Neural cell (in vitro differentiated cells): ENCODE measurements around the gene CCNY. TPM values are rescaled to one million over a fixed set of nuclear protein-coding genes. Genes with fewer than 3 reads are reported as not detected.

Experiments used
- H2AFZ ChIP-seq: fragments of 200-600, 300-800 bp; sonication (generic), shearing (Covaris generic); 2 replicates; pipeline ENCODE4 v1.6.0; 2014; ENCODE audit warnings: low read depth, mild to moderate bottlenecking, antibody characterized with exemption, low read length, moderate library complexity
- H3F3A ChIP-seq: fragments of 200-600 bp; shearing (Covaris generic); 2 replicates; pipeline ENCODE4 v1.6.1; 2016; ENCODE audit warnings: mild to moderate bottlenecking, moderate library complexity, mixed read lengths, antibody characterized with exemption, low read length; ENCODE audit not compliant: insufficient read depth, poor library complexity, severe bottlenecking
- H3K27ac ChIP-seq: fragments of 200-600, 300-800 bp; sonication (generic), shearing (Covaris generic); 2 replicates; pipeline ENCODE4 v1.5.1; 2014; ENCODE audit warnings: mild to moderate bottlenecking, low read length, moderate library complexity
- H3K27me3 ChIP-seq: fragments of 300-800, 200-600 bp; sonication (generic), shearing (Covaris generic); 2 replicates; pipeline ENCODE4 v1.6.0; 2014; ENCODE audit warnings: mild to moderate bottlenecking, low read depth, low read length, moderate library complexity; ENCODE audit not compliant: insufficient read depth
- H3K36me3 ChIP-seq: fragments of 300-800, 200-600 bp; sonication (generic), shearing (Covaris generic); 2 replicates; pipeline ENCODE4 v1.5.1; 2014; ENCODE audit warnings: mild to moderate bottlenecking, antibody characterized with exemption, low read length, moderate library complexity; ENCODE audit not compliant: insufficient read depth
- H3K4me2 ChIP-seq: fragments of 300-800, 200-600 bp; sonication (generic), shearing (Covaris generic); 2 replicates; pipeline ENCODE4 v1.6.0; 2014; ENCODE audit warnings: mild to moderate bottlenecking, low read length
- H3K4me3 ChIP-seq: fragments of 300-800, 200-600 bp; sonication (generic), shearing (Covaris generic); 2 replicates; pipeline ENCODE4 v1.5.1; 2014; ENCODE audit warnings: mild to moderate bottlenecking, low read length, moderate library complexity
- H3K79me2 ChIP-seq: fragments of 200-600 bp; shearing (Covaris generic); replicated peaks from 2 replicates; pipeline ENCODE4 v1.6.0; 2014; ENCODE audit warnings: mild to moderate bottlenecking, low read length, moderate library complexity; ENCODE audit not compliant: insufficient read depth
- H3K9ac ChIP-seq: fragments of 300-800, 200-600 bp; sonication (generic), shearing (Covaris generic); 2 replicates; pipeline ENCODE4 v1.6.1; 2016; ENCODE audit warnings: mild to moderate bottlenecking, low read length, mixed read lengths
- H3K9me2 ChIP-seq: fragments of 200-600 bp; shearing (Covaris generic); 2 replicates; pipeline ENCODE4 v1.6.1; 2016; ENCODE audit warnings: mild to moderate bottlenecking, low read length, mixed read lengths; ENCODE audit not compliant: insufficient read depth
- H3K9me3 ChIP-seq: fragments of 200-600, 300-800 bp; sonication (generic), shearing (Covaris generic); 2 replicates; pipeline ENCODE4 v1.6.1; 2016; ENCODE audit warnings: mild to moderate bottlenecking, mixed run types, low read length, moderate library complexity, mixed read lengths
- H4K20me1 ChIP-seq: fragments of 200-600 bp; shearing (Covaris generic); 2 replicates; pipeline ENCODE4 v1.6.1; 2016; ENCODE audit warnings: mild to moderate bottlenecking, mixed run types; ENCODE audit not compliant: insufficient read depth
- CTCF ChIP-seq: fragments of 450-650 bp; IDR thresholded peaks from 2 replicates; pipeline ENCODE4 v1.5.1; 2014; ENCODE audit warnings: antibody characterized with exemption, mild to moderate bottlenecking, moderate library complexity; ENCODE audit not compliant: poor library complexity, severe bottlenecking
- EP300 ChIP-seq: fragments of 450-650 bp; conservative IDR thresholded peaks from 2 replicates; pipeline ENCODE4 v1.6.1; 2014; ENCODE audit warnings: antibody characterized with exemption, mild to moderate bottlenecking, moderate library complexity; ENCODE audit not compliant: poor library complexity, severe bottlenecking
- EZH2 ChIP-seq: fragments of 200-600, 300-800 bp; shearing (Covaris generic), sonication (generic); IDR thresholded peaks from 2 replicates; pipeline ENCODE4 v1.6.1; 2014; ENCODE audit warnings: antibody characterized with exemption, low read length, borderline replicate concordance, mild to moderate bottlenecking; ENCODE audit not compliant: insufficient read depth, poor library complexity, severe bottlenecking
- MXI1 ChIP-seq: fragments of 450-650 bp; conservative IDR thresholded peaks from 2 replicates; pipeline ENCODE4 v1.6.1; 2014; ENCODE audit warnings: antibody characterized with exemption, mild to moderate bottlenecking; ENCODE audit not compliant: poor library complexity, severe bottlenecking
- POLR2AphosphoS5 ChIP-seq: IDR thresholded peaks from 2 replicates; pipeline ENCODE4 v1.6.1; 2012
- RAD21 ChIP-seq: fragments of 450-650 bp; conservative IDR thresholded peaks from 2 replicates; pipeline ENCODE4 v1.6.1; 2014; ENCODE audit warnings: antibody characterized with exemption, mild to moderate bottlenecking, moderate library complexity
- REST ChIP-seq: IDR thresholded peaks from 2 replicates; pipeline ENCODE4 v1.6.1; 2012; ENCODE audit warnings: borderline replicate concordance
- SMC3 ChIP-seq: fragments of 450-650 bp; conservative IDR thresholded peaks from 2 replicates; pipeline ENCODE4 v1.6.1; 2014; ENCODE audit warnings: antibody characterized with exemption, mild to moderate bottlenecking, moderate library complexity; ENCODE audit not compliant: poor library complexity
- TAF1 ChIP-seq: IDR thresholded peaks from 2 replicates; pipeline ENCODE4 v1.6.1; 2012; ENCODE audit warnings: low read depth
- polyA plus RNA-seq: library from polyadenylated mRNA; depleted of rRNA; stranded (reverse); fragments of >200 nt; gene quantifications from 2 replicates; pipeline ENCODE4 v1.2.3, GENCODE V29; 2014

Gene CCNY
- polyA plus RNA-seq, 1 donor from 2014 or later: 36.4 TPM

GRCh38 chr10:35564341-35564968 lies 228.1 kb downstream of the CCNY start:
- H3K9me2 ChIP-seq: no peaks in the 10 kb centered on the region
- H3K9ac ChIP-seq: no peak overlapping the region
- H3F3A ChIP-seq: no peaks in the 10 kb centered on the region
- no peaks in the 10 kb centered on the region for H3K79me2 ChIP-seq
- H4K20me1 ChIP-seq: no peaks in the 10 kb centered on the region
- H3K27ac ChIP-seq: no peak overlapping the region
- H2AFZ ChIP-seq: no peak overlapping the region
- H3K27me3 ChIP-seq: no peaks in the 10 kb centered on the region
- no peak overlapping the region for H3K4me3 ChIP-seq
- no peaks in the 10 kb centered on the region for H3K36me3 ChIP-seq
- TF ChIP-seq EZH2 (no peak), REST (no peak), TAF1 (no peak), CTCF (no peak), POLR2AphosphoS5 (no peak), RAD21 (no peak)
- no peaks in the 10 kb centered on the region for H3K9me3 ChIP-seq
- H3K4me2 ChIP-seq: no peak overlapping the region

GRCh38 chr10:35565602-35566081 lies 229.3 kb downstream of the CCNY start:
- Histone ChIP-seq H3K79me2 (no peaks in the 10 kb centered on the region), H3K36me3 (no peaks in the 10 kb centered on the region), H2AFZ (no peak overlapping the region), H3K27me3 (no peaks in the 10 kb centered on the region), H3K4me2 (no peak overlapping the region), H3K4me3 (no peak overlapping the region), H3K9me3 (no peaks in the 10 kb centered on the region), H3K9me2 (no peaks in the 10 kb centered on the region), H4K20me1 (no peaks in the 10 kb centered on the region), H3K9ac (no peak overlapping the region), H3F3A (no peaks in the 10 kb centered on the region), H3K27ac (no peak overlapping the region)
- TF ChIP-seq EZH2 (no peak), EP300 (no peak), CTCF (no peak), SMC3 (no peak), TAF1 (no peak), POLR2AphosphoS5 (no peak), RAD21 (no peak), MXI1 (no peak), REST (no peak)
